Measurements from ENCODE around the gene PROSER3.
"Not testable (repeated sequence)": the region's sequence is repeated elsewhere in the genome, so short reads cannot be mapped to it uniquely, and the experiment has no call there.

PROSER3 gene

DNA sequence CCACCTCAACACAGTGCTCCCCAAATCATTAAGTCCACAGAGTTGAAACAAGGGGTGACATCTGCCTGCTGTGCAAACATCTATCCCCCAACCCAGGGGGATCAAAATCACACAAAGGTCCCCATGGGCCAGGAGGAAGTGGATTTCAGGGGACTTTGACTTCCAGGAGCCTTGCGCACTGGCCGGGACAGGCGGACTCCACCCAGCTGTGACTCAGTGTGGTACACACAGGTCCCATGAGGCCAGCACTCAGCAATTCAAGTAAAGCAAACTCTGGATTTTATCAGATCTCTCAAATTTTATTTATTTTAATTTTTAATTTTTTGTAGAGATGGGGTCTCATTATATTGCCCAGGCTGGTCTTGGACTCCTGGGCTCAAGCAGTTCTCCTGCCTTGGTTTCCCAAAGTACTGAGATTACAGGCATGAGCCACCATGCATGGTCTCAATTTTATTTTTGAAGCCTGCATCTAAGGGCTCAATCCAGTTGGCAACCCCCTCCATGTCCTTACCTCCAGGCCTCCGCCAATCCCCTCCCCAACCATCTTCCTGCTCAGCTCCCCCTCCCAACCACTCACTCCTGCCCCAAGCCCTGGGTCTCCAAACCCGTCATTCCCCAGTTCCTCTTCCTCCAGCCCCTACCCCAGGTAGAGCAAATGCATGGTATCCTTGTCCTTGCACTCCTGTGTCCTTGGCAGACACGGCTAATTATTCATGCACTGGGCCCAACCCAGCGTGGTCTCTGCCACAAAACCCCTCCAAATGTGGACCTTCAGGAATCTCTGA is 35.6 kb downstream of the PROSER3 start:
- no peak for DNase-seq

DNA sequence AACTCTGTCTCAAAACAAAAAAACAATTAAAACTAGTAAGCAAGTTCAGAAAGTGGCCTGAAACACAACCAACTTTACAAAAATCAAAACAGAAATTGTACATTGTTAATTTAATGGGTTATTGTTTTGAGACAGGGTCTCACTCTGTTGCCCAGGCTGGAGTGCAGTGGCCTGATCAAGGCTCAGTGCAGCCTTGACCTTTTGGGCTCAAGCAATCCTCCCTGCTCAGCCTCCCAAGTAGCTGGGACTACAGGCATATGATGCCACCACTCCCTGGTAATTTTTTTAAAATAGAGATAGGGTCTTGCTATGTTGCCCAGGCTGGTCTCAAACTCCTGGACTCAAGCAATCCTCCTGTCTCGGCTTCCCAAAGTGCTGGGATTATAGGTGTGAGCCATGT is 37.6 kb downstream of the PROSER3 start:
- not testable (repeated sequence) for DNase-seq

DNA sequence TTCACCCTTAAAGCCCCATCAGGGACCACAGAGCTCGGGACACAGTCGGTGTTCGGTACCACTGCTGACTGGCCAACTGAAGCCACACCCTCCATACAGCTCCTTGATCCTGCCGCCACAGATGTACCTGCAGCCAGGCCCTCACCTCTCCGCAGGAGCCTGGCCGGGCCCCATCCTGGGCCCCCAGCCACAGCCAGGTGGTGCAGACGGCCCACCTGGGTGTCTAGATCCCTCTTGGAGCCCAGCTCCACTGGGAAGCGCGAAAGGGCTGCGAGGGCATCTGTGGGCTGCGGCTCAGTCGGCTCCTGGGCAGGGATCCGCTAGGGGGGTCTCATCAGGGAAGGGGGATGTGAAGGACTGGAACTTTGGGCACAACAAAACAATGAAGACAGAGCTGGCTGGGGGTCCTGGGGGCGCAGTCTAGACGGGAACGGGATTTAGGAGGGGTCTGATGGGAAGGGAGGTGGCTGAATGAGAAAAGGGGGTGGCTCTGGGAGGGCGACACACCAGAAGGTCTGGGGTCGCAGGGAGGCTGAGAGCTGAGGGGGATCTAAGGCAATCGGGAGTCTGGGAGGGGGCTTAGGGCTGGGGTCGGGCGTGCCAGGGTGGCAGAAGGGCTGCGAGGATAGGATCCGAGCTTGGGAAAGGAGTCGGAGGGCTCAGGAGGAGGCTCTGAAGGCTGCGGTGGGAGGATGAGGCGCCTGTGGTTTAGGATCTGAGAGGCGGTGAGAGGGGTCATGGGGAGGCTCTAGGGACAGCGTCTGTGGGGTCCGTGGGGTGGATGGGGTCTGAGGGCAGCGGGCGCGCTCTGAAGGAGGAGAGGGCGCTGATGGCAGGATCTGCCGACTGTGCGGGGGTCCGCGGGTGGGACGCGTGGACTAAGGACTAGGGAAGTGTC is 38.9 kb downstream of the PROSER3 start:
- no peak for DNase-seq

DNA sequence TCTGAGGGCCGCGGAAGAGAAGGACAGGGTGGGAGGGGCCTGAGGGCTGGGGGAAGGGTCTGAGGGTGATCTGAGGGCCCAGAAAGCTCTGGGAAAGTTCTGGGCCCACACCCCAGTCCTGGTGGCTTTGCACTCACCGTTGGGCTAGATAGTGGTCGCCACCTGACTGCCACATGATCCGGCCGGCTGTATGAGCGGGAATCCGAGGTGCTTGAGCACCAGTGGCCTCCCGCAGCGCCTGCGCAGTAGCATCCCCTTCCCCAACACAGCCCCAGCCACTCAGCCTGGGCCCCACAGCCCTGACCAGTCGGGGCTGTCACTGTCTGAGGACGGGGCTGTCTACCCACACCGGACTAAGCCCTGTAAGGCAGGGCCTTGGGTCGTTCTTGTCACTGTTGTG is 39.7 kb downstream of the PROSER3 start:
- DNase-seq = no peak

DNA sequence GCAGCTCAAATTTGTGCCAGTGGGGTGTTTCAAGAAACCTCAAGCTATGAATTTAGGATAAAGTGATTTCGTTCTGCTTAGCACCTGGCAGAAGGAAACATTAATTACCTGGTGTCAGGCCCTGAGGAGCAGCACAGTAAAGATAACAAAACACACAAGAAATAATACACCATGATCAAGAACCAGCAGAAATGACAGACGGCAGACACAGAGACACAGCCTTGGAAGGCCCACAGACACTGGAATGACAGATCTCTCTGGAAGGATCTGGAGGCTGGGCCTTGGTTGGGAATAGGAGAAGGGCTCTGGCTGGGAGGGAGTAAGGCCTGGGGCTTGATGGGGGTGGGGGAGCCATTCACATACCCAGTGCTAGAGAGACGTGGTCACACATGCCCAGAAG is 43.9 kb downstream of the PROSER3 start:
- DNase-seq = no peak

DNA sequence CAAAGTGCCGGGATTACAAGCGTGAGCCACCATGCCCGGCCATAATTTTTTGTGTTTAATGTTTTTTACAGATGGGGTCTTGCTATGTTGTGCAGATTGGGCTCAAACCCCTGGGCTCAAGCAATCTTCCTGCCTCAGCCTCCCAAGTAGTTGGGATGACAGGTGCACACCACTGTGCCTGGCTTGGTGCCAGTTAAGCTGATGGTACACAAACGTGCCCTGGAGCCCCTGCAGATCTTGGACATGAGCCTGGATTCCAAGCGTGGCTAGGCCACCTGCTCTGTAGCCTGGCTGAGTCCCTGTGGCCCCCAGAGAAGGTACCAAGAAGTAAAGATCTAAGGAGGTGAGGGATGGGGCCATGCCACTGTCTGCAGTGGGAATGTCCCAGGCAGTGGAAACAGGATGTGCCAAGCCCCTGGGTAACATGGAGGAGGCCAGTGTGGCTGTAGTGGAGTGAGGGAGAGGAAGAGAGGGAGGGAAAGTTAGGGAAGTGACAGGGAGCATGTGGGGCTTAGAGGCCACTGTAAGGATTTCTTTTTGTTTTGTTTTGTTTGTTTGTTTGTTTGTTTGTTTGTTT is 47.6 kb downstream of the PROSER3 start:
- DNase-seq = no peak

DNA sequence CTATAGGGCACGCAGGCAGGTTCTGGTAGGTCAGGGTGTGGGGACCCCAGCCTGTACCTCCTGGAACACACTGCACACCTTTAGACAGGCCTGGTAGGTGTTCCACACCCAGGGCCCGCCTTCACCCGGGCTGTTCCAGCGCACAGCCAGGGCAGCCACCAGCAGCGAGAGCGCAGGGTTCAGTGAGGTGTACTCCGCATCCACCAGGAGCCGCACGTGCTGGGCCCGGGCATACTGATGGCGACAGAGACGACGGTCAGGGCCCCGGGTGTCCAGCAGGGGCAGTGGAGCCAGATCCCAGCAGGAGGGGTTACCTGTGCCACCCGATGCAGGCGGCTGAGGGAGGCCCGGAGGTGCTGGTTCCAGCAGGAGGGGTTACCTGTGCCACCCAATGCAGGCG is 48.6 kb downstream of the PROSER3 start:
- no peak for DNase-seq

DNA sequence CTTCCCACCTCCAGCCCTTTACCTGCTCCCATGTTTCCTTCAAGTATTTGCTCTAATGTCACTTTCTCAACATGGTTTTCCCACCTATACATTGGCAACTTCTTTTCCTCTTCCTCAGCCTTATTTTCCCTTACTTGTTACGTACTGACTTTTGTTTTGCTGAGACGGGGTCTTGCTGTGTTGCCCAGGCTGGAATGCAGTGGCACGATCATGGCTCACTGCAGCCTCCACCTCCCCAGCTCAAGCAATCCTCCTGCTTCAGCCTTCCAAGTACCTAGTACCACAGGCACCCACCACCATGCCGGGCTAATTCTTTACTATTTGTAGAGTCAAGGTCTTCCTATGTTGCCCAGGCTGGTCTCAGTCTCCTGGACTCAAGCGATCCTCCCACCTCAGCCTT is 49.7 kb downstream of the PROSER3 start:
- no peak for DNase-seq

DNA sequence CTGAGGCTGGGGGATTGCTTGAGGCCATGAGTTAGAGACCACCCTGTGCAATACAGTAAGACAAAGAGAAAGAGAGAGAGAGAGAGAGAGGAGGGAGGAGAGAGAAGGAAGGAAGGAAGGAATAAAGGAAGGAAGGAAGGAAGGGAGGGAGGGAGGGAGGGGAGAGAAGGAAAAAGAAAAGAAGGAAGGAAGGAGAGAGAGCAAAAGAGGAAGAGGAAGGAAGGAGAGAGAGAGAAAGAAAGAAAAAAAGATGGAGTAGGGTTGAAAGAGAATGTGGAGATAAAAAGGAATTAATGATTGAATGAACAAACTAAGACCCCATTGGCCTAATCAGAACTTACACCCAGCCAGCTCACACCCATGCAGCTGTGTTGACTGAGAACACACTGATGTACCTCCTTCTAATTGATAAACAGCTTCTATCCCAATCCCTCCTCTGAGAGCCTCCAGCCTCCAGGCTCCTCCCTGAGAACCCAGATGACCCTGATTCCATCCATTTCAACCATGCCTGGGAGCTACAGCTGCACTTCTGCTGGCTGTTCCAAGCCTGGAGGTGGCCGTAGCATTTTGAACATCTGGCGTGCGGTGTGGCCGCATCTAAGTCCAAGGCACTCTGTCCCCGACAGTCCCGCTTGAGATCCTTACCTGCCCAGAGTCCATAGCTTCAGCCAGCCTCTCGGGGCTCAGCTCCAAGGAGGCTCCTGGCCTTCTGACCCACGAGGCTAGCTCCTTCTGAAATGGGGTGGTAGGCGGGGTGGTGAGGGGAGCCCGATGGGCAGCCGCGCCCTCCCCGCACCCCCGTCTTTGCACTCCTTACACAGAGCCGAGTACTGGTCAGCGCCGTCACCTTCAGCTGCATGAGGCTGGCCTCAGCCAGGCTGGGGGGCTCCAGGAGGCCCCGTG is 53.6 kb downstream of the PROSER3 start:
- no peak for DNase-seq

DNA sequence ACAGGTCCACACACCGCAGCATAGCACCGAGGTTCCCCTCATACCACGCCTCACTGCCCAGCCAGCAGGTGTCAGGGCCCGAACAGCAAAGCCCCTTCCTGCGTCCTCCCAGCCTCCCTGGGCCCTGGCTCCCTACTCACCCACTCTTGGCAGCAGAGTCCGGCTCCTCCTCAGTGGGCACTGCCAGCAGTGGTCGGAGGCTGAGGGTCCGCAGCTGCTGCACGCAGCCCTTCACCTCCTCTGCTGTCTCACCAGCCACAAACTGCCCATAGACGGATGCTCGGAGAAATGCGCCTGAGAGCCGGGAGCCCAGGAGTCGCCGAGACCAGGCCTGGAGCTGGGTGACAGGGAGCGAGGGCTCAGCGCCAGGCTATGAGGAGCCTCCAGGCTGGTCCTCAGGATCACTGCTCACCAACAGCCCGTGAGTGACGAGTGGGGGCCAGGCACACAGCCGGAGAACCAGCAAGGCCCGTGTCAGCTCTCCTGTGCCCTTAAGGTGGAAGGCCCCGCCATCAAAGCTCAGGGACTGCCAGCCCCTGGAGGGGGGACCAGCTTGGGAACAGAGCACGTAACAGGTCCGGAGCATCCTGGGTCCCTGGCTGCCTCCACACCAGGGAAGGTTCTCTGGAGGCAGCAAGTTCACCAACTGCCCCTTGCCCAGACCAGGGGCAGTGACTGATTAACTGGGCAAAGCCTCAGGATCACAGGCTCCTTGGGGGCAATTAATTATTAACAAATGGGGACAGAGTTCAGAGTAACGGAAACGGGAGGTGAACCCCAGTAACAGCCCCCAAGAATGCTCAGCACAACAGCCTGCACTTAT is 54.5 kb downstream of the PROSER3 start, which contains the start of gene PRODH2:
TSS of gene PRODH2 (minus strand) at position 626 of the 823 bp plus-strand sequence. CDS start at position 586, 40 bp downstream.
- no peak for DNase-seq

DNA sequence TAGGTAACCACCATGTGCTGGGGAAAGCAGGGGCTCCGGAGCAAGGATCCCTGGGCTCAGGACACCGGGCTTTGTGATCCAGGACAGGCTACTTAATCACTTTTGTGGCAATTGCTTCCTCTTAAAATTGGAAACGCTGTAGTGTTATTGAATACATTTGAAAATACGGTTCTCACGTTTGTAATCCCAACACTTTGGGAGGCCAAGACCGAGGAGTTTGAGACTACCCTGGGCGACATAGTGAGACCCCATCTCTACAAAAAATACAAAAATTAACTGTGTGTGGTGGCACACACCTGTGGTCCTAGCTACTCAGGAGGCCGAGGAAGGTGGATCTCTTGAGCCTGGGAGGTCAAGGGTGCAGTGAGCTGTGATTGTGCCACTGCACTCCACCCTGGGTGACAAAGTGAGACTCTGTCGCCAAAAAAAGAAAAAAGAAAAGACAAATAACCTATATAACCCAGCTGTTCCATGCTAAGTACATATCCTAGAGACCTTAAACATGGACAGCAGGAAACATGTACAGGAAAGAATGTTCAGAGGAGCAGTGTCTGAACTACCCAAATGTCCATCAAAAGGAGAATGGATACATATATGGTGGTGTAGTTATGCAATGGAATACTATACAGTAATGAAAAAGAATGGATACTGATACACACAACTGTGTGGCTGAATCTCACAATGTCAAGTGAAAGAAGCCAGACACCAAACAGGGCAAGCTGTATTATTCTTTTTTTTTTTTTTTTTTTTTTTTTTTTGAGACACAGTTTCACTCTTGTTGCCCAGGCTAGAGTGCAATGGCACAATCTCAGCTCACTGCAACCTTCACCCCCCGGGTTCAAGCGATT is 55.3 kb downstream of the PROSER3 start:
- DNase-seq = no peak

DNA sequence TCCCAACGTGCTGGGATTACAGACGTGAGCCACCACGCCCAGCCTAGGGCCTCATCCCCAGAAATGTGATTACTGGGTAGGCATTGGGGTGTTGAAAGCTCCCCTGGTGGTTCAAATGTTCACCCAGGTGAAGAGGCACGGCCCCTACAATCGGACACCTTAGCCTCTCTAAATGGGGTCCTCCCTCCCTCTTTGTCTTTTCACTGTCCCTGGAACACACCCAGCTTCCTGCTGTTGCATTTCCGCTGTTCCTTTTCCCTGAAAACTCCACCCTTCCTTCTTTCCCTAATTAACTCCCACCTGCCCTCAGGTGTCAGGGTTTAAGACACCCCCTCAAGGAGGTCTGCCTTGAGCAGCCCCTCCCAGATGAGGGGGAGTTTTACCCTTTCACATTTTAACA is 58.3 kb downstream of the PROSER3 start:
- no peak for DNase-seq

DNA sequence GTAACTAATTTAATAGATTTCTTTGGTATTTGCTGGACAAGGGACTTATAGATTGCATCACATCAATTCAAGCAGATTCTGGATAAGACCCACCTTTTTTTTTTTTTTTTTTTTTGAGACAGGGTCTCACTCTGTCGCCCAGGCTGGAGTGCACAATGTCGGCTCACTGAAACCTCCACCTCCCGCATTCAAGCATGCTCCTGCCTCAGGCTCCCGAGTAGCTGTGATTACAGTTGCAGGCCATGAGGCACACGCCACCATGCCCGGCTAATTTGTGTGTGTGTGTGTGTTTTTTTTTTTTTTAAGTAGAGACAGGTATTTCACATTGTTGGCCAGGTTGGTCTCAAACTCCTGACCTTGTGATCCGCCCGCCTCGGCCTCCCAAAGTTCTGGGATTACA is 58.9 kb downstream of the PROSER3 start:
- no peak for DNase-seq

DNA sequence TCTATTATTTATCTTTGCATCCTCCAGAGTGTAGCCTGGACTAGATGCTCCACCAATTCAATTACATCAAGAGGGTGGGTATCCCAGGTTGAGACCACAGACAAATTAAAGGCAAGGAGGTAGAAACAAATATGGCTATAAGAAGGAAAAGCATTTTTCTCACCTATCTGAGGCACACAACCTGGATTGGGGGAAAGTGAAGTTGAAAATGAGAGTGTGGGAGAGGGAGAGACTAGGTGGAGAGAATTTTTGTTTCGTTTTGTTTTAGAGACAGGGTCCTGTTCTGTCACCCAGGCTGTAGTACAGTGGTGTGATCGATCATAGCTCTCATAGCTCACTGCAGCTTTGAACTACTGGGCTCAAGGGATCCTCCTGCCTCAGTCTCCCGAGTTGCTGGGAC is 60.5 kb downstream of the PROSER3 start:
- no peak for DNase-seq

All from CD4-positive, alpha-beta T cell treated with Interferon alpha-2 for 1 hour (primary cell).